ENCODE measurements around the gene DHRS11.
"Not testable (repeated sequence)": the region's sequence is repeated elsewhere in the genome, so short reads cannot be mapped to it uniquely, and the experiment has no call there.

Gene DHRS11

DNA sequence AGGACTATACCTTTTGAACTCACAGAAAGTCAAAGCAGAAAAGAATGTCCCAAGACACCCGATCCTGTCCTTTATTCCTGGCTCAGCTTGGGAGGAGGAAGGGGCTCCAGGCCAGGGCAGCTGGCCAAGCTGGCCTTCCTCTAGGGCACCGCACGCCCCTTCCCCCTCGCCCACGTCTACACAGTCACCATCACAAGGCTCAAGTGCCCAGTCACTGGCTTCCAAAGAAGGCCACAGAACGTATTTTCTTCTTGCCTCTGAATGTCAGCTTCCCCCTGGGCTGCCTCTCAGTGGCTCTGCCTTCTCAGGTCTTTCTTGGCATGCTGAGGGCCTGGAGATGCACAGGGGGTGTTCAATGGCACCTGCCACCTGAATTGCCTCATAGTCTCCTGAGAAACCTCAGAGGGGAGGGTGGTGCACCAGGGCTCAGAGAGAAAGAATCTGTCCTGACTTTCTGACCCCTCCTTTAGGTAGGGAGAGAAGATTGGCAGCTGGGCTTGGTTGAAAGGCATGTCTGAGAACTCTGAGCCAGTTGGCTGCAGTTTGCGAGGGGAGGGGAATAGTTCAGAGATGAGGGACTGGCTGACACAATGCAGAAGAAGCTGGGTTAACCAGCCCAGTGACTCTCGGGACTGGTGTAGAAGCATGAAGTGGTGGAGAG is 2.1 kb downstream of the DHRS11 start:
- no peak for DNase-seq (ENCODE audit: low read depth in 2 of 2, low spot score in 1 of 2)

DNA sequence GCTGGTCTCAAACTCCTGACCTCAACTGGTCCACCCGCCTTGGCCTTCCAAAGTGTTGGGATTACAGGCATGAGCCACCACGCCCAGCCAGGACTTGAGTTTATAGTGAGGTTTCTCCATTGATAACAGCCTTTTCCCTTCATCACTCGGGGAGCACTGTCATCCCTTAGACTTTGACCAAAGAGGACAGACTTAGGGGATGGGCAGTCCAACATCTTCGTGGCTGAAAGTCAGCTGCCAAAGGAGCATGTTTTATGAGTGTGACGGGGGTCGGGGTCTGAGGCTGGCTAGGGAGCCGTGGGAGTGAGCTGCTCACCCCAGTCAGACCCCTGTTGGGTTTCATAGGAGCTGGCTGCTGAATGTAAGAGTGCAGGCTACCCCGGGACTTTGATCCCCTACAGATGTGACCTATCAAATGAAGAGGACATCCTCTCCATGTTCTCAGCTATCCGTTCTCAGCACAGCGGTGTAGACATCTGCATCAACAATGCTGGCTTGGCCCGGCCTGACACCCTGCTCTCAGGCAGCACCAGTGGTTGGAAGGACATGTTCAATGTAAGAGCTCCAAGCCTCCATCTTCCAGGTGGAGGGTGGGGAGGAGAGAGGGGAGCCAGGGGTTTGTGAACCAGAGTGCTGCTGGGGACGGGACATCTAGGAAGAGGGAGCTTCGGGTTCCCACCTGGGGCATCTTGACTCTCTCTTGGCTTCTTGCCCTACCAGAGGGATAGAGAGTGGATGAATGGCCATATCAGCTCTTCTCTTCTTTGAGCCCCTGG is 3.1 kb downstream of the DHRS11 start:
- no peak for DNase-seq (ENCODE audit: low read depth in 2 of 2, low spot score in 1 of 2)

DNA sequence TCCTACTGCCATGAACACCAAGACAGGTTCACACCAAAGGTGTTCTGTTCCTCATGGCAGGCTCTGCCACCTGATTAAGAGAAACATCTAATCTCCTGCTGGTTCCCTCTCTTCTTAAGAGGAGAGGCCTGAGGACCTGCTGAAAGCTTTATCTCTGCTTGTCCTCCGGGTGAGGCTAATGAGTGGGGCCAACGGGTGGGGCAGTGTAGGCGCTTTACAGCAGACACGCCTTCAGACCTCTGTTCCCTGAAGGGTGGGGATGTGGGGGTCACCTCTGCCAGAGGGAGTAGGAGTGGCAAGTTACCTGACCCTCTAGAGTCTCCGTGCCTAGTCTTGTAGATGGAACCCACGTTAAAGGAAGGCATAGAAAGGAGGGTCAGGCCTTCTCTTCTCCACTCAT is 5.5 kb downstream of the DHRS11 start:
- DNase-seq (ENCODE audit: low read depth in 2 of 2, low spot score in 1 of 2), result no peak

DNA sequence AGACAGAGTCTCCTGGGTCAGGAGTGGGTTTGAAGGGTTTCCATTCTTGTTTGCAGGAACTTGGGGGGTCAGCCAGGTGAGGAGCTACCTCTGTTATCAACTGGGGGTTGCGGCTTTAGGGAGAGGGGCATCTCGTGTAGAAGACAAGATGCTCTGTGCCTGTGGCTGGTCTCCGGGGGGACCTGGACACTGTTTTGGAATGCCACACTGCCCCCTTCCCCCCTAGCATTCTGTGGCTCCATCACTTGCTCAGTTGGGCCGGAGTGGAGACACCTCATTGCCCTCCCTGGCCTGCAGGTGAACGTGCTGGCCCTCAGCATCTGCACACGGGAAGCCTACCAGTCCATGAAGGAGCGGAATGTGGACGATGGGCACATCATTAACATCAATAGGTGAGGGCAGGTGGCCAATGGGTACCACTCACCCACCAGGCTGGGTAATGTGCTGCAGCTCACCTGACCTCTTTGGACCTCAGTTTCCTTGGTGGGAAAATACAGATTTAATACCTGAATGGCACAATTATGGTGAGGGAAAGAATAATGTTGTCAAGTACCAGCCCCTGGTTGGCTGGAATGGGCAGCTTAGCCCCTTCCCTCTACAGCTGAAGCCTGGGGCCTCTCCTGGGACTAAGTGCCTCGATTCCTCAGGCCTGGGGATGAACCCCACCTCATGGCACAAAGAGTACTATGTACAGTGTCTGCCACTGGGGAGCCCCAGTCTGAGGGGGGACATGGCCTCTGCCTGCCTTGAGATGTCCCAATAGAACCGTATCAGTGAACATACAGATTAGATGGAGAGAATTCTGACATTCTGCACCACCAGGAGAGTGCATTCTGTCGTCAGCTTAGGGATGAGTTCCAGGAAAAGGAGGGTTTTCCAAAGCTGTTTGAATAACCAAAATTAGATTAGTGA is 6.4 kb downstream of the DHRS11 start:
- no peak for DNase-seq (ENCODE audit: low read depth in 2 of 2, low spot score in 1 of 2)

DNA sequence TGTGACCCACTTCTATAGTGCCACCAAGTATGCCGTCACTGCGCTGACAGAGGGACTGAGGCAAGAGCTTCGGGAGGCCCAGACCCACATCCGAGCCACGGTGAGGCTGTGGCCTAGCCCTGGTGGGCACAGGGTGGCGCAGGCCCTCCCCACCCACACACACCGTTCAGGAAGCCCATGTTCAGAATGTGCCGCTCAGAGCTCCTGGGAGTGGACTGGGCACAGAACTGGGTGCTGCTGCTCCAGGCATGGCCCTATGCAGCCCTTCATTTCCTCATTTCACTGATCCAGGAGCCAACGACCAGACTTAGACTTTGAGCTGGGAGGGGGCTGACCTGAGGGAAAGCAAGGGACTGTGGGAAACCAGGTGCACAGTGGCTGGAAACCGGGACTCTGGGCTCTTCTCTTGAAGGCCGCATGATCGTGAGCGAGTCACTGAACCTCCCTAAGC is 7.3 kb downstream of the DHRS11 start:
- no peak for DNase-seq (ENCODE audit: low read depth in 2 of 2, low spot score in 1 of 2)

DNA sequence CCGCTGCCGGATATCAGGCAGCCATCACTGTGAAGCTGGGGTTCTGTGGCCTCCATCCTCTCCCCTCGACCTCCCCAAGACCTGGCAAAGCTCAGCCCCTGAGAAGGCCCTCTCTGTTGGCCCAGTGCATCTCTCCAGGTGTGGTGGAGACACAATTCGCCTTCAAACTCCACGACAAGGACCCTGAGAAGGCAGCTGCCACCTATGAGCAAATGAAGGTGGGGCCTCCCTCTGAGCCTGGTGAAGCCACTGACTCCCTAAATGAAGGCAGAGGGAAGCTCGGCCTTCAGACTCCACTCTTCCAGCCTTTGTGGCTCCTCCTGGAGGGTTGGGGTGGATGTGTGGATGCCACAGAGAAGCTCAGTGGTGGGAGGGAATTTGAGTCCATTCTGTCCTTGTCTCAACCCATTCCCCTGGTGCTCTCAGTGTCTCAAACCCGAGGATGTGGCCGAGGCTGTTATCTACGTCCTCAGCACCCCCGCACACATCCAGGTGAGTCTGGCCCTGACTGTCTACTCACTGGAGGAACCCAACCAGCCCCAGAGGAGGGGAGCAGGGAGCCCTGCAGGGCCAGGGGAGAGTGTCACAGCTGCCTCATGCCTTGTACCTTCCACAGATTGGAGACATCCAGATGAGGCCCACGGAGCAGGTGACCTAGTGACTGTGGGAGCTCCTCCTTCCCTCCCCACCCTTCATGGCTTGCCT is 8.0 kb downstream of the DHRS11 start:
- DNase-seq (ENCODE audit: low read depth in 2 of 2, low spot score in 1 of 2), result no peak

DNA sequence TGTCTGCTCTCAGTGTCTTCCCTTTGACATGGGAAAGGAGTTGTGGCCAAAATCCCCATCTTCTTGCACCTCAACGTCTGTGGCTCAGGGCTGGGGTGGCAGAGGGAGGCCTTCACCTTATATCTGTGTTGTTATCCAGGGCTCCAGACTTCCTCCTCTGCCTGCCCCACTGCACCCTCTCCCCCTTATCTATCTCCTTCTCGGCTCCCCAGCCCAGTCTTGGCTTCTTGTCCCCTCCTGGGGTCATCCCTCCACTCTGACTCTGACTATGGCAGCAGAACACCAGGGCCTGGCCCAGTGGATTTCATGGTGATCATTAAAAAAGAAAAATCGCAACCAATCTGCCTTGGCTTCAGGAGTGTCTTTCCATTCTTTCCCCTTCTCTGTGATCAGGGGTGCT is 8.8 kb downstream of the DHRS11 start:
- DNase-seq (ENCODE audit: low read depth in 2 of 2, low spot score in 1 of 2), result no peak

DNA sequence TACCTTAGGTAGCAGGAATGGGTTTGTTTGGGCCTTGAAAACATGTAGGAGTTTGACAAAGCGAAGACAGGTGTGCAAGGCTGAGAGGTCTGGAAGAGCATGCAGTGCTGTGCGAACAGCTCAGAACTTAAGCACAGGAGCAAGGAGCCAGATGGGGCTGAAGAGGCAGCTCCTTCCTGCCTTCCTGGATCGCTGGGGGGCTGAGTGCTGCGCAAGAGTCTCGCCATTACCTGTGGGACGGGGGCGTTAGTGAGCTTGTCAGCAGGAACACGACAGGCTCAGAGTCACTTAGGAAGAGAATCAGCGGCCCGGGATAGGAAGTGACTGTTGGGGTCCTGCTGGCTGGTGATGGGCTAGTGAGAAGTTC is 9.2 kb downstream of the DHRS11 start:
- DNase-seq (ENCODE audit: low read depth in 2 of 2, low spot score in 1 of 2), result no peak

DNA sequence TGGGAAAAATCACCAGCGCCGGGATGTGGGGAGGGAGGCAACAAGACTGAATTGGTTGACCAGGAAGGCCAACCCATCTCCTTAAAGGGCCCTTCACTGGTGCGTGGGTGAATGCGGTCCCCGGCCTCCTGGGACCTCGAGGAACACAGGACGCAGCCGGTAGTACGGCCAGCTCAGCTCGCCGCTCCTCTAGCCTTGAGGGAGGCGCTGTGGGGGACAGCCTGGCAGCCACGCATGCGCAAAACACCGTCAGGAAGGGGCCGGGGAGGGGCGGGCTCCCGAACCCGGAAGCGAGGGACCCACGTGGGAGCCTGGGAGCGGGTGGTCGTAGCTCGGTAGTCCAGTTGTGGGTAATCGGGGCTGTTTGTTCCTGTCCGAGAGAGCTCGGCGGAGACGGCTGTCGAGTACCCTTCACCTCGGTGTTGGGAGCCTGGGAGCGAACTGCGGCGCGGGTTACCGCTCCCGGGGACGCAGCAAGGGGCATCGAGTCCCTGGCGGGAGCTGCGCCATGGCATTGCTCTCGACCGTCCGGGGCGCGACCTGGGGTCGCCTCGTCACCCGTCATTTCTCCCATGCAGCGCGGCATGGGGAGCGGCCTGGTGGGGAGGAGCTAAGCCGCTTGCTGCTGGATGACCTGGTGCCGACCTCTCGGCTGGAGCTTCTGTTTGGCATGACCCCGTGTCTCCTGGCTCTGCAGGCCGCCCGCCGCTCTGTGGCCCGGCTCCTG is 9.8 kb downstream of the DHRS11 start, which contains the start of gene MRM1:
Gene MRM1, plus strand, starts transcription at position 281 of the 727 bp plus-strand sequence. Its CDS starts 228 bp downstream, at position 509.
- DNase-seq (ENCODE audit: low read depth in 2 of 2, low spot score in 1 of 2), result peak; percentile 84 to 86

DNA sequence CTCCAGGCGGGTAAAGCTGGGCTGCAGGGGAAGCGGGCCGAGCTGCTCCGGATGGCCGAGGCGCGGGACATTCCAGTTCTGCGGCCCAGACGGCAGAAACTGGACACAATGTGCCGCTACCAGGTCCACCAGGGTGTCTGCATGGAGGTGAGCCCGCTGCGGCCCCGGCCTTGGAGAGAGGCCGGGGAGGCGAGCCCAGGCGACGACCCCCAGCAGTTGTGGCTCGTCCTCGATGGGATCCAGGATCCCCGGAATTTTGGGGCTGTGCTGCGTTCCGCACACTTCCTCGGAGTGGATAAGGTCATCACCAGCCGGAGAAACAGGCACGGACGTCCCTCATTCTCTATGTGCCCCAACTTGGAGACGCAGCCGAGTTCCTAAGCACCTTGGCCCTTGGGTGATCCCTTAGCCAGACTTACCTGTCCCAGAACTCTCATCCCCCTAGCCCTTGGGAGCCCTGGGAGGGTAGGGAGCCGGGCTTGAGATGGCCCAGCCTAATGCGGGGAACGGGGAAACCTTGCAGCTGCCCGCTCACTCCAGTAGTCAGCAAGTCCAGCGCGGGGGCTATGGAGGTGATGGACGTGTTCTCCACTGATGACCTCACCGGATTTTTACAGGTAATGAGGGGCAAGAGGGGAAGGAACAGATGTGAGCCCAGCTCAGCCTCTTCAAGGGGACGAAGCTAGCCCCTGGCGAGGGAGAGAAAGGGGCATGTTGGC is 10.5 kb downstream of the DHRS11 start:
- DNase-seq (ENCODE audit: low read depth in 2 of 2, low spot score in 1 of 2), result no peak

DNA sequence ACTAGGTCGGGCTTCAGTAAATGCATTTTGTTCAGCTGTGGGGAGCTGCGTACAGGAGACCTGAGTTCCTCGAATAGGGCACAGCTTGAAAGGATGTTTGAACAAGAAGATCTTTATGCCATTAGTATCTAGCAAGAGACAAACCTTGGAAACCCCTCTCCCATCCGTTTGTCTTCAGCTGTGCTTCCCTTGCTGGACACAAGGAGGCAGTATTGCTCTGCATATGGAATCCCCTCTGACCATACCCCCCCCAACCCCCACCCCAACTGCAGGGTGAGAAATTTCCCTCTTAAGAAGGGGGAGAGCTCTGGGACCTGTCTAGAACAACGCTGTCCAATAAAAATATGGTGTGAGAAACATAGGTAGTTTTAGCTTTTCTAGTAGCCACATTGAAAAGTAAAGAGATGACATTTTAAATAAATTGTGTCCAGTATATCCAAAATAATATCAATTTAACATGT is 11.3 kb downstream of the DHRS11 start:
- peak in 1 of 2 donors; percentile 53 for DNase-seq (ENCODE audit: low read depth in 2 of 2, low spot score in 1 of 2)

DNA sequence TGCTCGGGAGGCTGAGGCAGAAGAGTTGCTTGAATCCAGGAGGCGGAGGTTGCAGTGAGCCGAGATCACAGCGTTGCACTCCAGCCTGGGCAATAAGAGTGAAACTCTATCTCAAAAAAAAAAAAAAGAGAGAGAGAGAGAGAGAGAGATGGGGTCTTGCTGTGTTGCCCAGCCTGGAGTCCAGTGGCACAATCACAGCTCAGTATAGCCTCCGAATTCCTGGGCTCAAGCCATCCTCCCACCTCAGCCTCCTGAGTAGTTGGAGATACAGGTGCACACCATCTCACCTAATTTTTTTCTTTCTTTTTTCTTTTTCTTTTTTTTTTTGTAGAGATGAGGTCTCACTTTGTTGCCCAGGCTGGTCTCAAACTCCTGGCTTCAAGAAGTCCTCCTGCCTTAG is 13.3 kb downstream of the DHRS11 start:
- DNase-seq (ENCODE audit: low read depth in 2 of 2, low spot score in 1 of 2), result not testable (repeated sequence)

DNA sequence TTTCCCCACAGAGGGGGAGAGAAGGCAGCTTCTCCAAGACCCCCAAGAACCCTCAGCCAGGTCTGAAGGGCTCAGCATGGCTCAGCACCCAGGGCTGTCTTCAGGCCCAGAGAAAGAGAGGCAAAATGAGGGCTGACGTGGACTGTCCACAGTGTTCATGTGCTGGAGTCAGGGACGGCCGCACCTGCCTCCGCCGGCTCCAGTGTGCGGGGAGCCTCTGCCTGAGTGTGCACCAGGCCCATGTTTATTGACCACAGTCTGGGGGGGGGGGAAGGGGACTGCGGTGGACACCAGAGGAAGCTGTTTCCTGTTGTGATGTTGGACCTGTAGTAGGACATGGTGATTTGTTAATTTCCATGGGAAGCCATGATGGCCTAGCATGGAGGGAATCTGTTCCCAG is 16.6 kb downstream of the DHRS11 start:
- DNase-seq (ENCODE audit: low read depth in 2 of 2, low spot score in 1 of 2), result no peak

DNA sequence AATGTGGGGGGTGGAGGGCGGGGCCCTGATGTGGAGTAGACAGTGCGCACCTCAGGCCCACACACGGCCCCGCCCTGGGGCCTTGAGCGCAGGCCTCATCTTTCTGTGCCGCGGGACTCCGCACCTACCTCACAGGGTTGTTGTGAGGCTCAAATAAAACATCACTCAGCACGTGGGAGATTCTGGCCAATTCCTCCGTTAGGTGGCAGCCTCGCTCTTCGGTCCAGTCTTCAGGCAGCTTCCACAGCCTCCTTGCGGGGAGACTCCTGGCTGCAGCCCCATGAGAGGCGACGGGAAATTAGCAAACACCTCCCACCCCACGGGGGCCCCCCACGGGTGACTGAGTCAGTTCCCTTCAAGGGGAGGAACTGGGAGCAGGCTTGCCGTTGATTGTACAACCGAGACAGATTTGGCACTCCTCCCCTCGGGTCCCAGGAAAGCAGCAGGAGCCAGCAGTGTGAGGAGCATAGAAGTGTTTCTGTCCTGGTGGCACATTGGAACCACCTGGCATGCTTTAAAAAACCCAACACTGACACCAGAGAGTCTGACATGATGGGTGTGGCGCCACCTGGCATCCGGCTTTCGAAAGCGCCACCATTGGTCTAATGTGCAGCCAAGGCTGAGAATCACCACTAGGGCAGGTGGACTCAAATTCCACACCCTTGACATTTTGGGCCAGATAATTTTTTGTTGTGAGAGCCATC is 17.3 kb downstream of the DHRS11 start:
- DNase-seq (ENCODE audit: low read depth in 2 of 2, low spot score in 1 of 2), result no peak

DNA sequence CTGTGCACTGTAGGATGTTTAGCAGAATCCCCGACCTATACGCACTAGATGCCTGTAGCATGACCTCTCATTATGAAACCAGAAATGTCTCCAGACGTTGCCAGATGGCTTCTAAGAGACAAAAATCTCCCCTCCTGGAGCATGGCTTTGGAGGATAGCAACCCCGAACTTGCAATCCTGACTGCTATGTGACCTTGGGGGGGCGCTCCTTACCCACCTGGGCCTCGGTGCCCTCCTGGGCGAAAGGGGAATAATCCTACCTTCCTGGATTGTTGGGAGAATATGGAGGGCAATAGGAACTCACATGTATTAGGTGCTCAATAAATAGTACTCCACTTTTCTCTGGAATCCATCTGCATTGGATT is 17.8 kb downstream of the DHRS11 start:
- DNase-seq (ENCODE audit: low read depth in 2 of 2, low spot score in 1 of 2), result no peak

DNA sequence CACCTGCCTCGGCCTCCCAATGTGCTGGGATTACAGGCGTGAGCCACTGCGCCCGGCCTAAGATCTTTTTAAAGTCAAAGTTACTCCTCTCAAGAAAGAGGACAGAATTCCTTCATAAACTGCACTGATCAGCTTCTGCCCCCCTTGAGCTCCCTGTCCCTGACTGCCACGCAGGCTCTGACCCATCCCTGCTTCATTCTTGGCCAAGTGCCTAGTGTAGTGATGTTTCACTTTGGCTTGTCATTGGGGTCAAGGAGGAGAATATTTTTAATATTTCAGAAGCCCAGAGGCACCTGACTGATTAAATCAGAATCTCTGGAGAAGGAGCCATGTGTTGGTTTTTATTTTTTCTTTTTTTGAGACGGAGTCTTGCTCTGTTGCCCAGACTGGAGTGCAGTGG is 18.8 kb downstream of the DHRS11 start:
- DNase-seq (ENCODE audit: low read depth in 2 of 2, low spot score in 1 of 2), result no peak

DNA sequence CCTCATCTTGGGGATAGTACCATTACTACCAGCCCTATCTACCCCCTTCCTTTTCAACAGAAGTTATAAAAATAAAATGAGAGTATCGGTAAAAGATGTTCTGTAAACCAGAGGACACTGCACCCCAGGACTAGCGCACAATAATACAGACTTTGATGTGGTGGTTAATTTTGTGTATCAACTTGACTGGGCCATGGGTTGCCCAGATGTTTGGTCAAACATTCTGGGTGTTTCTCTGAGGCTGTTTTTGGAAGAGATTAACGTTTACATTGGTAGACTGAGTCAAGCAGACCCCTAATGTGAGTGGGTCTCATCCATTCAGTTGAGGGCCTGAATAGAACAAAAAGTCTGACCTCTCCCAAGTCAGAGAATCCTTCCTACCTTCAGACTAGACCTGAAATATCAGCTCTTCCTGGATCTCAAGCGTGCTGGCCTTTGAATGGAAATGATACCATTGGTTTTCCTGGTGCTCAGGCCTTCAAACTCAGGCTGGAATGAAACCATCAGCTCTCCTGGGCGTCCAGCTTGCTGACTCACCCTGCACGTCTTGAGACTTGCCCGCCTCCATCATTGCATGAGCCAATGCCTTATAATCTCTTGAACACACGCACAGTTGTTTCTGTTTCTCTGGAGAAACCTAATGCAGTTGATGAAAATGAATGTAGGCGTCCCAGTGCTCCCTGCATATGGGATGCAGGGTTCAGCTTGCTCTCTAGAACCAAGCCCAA is 19.8 kb downstream of the DHRS11 start:
- DNase-seq (ENCODE audit: low read depth in 2 of 2, low spot score in 1 of 2), result no peak

DNA sequence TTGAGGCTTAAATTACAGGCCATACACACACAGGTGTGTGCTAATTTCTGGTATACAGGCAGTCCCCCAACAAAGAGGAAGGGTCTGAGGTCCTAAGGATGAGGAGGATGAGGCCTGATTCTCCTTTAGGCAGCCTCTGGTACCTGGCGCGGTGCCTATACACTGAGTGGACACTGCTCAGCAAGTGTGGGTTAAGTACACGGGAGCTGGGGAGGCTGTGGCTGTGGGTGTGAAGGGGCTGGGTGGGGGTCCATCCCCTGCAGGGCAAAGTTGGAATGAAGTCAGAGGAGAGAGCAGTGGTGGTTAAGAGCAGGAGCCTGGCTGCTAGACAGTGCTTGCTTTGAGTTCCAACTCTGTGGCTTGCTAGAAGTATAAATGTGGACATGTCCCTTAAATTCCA is 20.6 kb downstream of the DHRS11 start:
- no peak for DNase-seq (ENCODE audit: low read depth in 2 of 2, low spot score in 1 of 2)

All from stimulated activated CD8-positive, alpha-beta memory T cell treated with anti-CD3 and anti-CD28 coated beads, Interleukin-4, amount 100 ng/mL, for 4 hours (primary cell).